Vagina (tissue), 2 donors: ENCODE measurements around the gene ECHS1.

Experiments used
- CTCF ChIP-seq, 3 experiments: fragments of 450-650 bp in 2 of 3; fragments of 200-600 bp in 1 of 3; sonication (generic) in 1 of 3; IDR thresholded peaks; one replicate each; pipeline ENCODE4 v1.5.1; 2017 to 2019; ENCODE audit warnings: antibody characterized with exemption in 3 of 3, mild to moderate bottlenecking in 2 of 3, moderate library complexity in 2 of 3
- POLR2A ChIP-seq, 2 donors: fragments of 450-650 bp; IDR thresholded peaks; one replicate each; pipeline ENCODE4 v1.6.1; 2017; ENCODE audit warnings: antibody characterized with exemption in 2 of 2, mild to moderate bottlenecking in 2 of 2, moderate library complexity in 2 of 2
- POLR2AphosphoS5 ChIP-seq, 2 donors: sonication (generic); formaldehyde crosslinking; IDR thresholded peaks; one replicate each; pipeline ENCODE4 v1.9.0; 2017; ENCODE audit warnings: antibody characterized with exemption in 2 of 2, mild to moderate bottlenecking in 2 of 2, low read depth in 1 of 2; ENCODE audit not compliant: insufficient read depth in 1 of 2

- TF ChIP-seq CTCF (IDR thresholded peaks at IDR 0.05), result no peak
- no peak for TF ChIP-seq POLR2A (IDR thresholded peaks at IDR 0.05)
- no peak for TF ChIP-seq POLR2AphosphoS5 (IDR thresholded peaks at IDR 0.05; ENCODE audit: insufficient read depth in 1 of 2, low read depth in 1 of 2)
Measured at GRCh38 chr10:133327651-133328357, 45.4 kb downstream of the ECHS1 start.
